HCT116 (cell line): Measurements from ENCODE around the gene FOXP1.

Experiments used
- CTCF ChIP-seq, 3 experiments: fragments of 200-600 bp in 1 of 3; sonication (generic) in 1 of 3; IDR thresholded peaks in 2 of 3; conservative IDR thresholded peaks in 1 of 3; 2 replicates each; pipeline ENCODE4 v1.5.1; 2012 to 2017; ENCODE audit warnings: low read depth in 2 of 3, low read length in 2 of 3, antibody characterized with exemption in 1 of 3, borderline replicate concordance in 1 of 3, control low read depth in 1 of 3, mild to moderate bottlenecking in 1 of 3, mixed read lengths in 1 of 3, mixed run types in 1 of 3, moderate library complexity in 1 of 3; ENCODE audit not compliant: insufficient read depth in 1 of 3
- JUND ChIP-seq: IDR thresholded peaks from 2 replicates; pipeline ENCODE4 v1.6.1; 2012
- POLR2A ChIP-seq: IDR thresholded peaks from 2 replicates; pipeline ENCODE4 v1.7.0; 2011; ENCODE audit warnings: borderline replicate concordance; ENCODE audit not compliant: insufficient read depth, insufficient read length; ENCODE audit errors: extremely low read depth
- ZNF274 ChIP-seq: fragments of 200-500 bp; sonication (Bioruptor generic); IDR thresholded peaks from 2 replicates; pipeline ENCODE4 v1.6.1; 2014; ENCODE audit warnings: mild to moderate bottlenecking, low read depth, low read length, inconsistent platforms
- TF ChIP-seq, protein P1 (sequence below): IDR thresholded peaks from 2 replicates; pipeline ENCODE4 v1.6.1; 2012; ENCODE audit warnings: low read depth

GRCh38 chr3:71104121-71104541 is 479.4 kb downstream of the FOXP1 start:
- no peak for TF ChIP-seq ZNF274
- no peak for TF ChIP-seq CTCF (IDR thresholded peaks at IDR 0.05 in 2 of 3, conservative IDR thresholded peaks at IDR 0.05 in 1 of 3; ENCODE audit: borderline replicate concordance in 1 of 3, insufficient read depth in 1 of 3, low read depth in 2 of 3, low read length in 2 of 3)
- TF ChIP-seq POLR2A: no peak
- TF ChIP-seq, protein P1, sequence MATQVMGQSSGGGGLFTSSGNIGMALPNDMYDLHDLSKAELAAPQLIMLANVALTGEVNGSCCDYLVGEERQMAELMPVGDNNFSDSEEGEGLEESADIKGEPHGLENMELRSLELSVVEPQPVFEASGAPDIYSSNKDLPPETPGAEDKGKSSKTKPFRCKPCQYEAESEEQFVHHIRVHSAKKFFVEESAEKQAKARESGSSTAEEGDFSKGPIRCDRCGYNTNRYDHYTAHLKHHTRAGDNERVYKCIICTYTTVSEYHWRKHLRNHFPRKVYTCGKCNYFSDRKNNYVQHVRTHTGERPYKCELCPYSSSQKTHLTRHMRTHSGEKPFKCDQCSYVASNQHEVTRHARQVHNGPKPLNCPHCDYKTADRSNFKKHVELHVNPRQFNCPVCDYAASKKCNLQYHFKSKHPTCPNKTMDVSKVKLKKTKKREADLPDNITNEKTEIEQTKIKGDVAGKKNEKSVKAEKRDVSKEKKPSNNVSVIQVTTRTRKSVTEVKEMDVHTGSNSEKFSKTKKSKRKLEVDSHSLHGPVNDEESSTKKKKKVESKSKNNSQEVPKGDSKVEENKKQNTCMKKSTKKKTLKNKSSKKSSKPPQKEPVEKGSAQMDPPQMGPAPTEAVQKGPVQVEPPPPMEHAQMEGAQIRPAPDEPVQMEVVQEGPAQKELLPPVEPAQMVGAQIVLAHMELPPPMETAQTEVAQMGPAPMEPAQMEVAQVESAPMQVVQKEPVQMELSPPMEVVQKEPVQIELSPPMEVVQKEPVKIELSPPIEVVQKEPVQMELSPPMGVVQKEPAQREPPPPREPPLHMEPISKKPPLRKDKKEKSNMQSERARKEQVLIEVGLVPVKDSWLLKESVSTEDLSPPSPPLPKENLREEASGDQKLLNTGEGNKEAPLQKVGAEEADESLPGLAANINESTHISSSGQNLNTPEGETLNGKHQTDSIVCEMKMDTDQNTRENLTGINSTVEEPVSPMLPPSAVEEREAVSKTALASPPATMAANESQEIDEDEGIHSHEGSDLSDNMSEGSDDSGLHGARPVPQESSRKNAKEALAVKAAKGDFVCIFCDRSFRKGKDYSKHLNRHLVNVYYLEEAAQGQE: no peak
- TF ChIP-seq JUND: no peak
